ENCODE data around the gene ASMTL. TPM values are rescaled to one million over a fixed set of nuclear protein-coding genes. Genes with fewer than 3 reads are reported as not detected.

ASMTL gene
- total and polyA plus RNA-seq, 2 experiments from 2014 or later = 10.1 to 31.0 TPM

- H3K79me2 ChIP-seq = no peaks in the 10 kb centered on the region
- H3K4me1 ChIP-seq (ENCODE audit: insufficient read depth) = no peaks in the 10 kb centered on the region
- H3K4me3 ChIP-seq = no peak overlapping the region
- no peaks in the 10 kb centered on the region for H3K36me3 ChIP-seq (replicated peaks; ENCODE audit: insufficient read depth, low read depth)
- no peaks in the 10 kb centered on the region for H4K20me1 ChIP-seq (ENCODE audit: insufficient read depth, poor library complexity, severe bottlenecking)
- H3K4me2 ChIP-seq = no peak overlapping the region
- TF ChIP-seq EZH2 (IDR thresholded peaks at IDR 0.05; ENCODE audit: borderline replicate concordance) (no peak), EZH2phosphoT487 (IDR thresholded peaks at IDR 0.05; ENCODE audit: low read depth, severe bottlenecking, unreplicated experiment) (no peak), CTCF (IDR thresholded peaks at IDR 0.05; ENCODE audit: poor library complexity) (no peak)
- no peaks in the 10 kb centered on the region for H3K9me2 ChIP-seq (replicated peaks; ENCODE audit: insufficient read depth)
- H3K9me3 ChIP-seq (ENCODE audit: low read depth) = no peaks in the 10 kb centered on the region
- no peak overlapping the region for H3K27ac ChIP-seq
- H3K27me3 ChIP-seq = no peaks in the 10 kb centered on the region
- no peak overlapping the region for H2AFZ ChIP-seq
- WGBS (ENCODE audit: low lambda C conversion rate, missing lambda C conversion rate) = 84% methylated on average over 5 of the region's 6 CpGs
- no peak for DNase-seq (ENCODE audit: low spot score)
Measured at GRCh38 chrX:1358793-1359476, 93.8 kb downstream of the ASMTL start.

GRCh38 chrX:1357993-1358392 is 94.7 kb downstream of the ASMTL start:
- no peaks in the 10 kb centered on the region for H3K27me3 ChIP-seq
- H2AFZ ChIP-seq = no peak overlapping the region
- no peak for DNase-seq (ENCODE audit: low spot score)
- no peaks in the 10 kb centered on the region for H3K9me2 ChIP-seq (replicated peaks; ENCODE audit: insufficient read depth)
- no peaks in the 10 kb centered on the region for H4K20me1 ChIP-seq (ENCODE audit: insufficient read depth, poor library complexity, severe bottlenecking)
- H3K27ac ChIP-seq = no peak overlapping the region
- no peaks in the 10 kb centered on the region for H3K4me1 ChIP-seq (ENCODE audit: insufficient read depth)
- TF ChIP-seq EZH2phosphoT487 (IDR thresholded peaks at IDR 0.05; ENCODE audit: low read depth, severe bottlenecking, unreplicated experiment) = no peak
- TF ChIP-seq EZH2 (IDR thresholded peaks at IDR 0.05; ENCODE audit: borderline replicate concordance) = no peak
- no peak for TF ChIP-seq CTCF (IDR thresholded peaks at IDR 0.05; ENCODE audit: poor library complexity)
- H3K9me3 ChIP-seq (ENCODE audit: low read depth) = no peaks in the 10 kb centered on the region
- H3K79me2 ChIP-seq = no peaks in the 10 kb centered on the region
- H3K4me2 ChIP-seq = no peak overlapping the region
- 97% methylated on average over 10 of the region's 10 CpGs for WGBS (ENCODE audit: low lambda C conversion rate, missing lambda C conversion rate)
- no peak overlapping the region for H3K4me3 ChIP-seq
- H3K36me3 ChIP-seq (replicated peaks; ENCODE audit: insufficient read depth, low read depth) = no peaks in the 10 kb centered on the region

- TF ChIP-seq EZH2phosphoT487 (IDR thresholded peaks at IDR 0.05; ENCODE audit: low read depth, severe bottlenecking, unreplicated experiment) = no peak
- no peak for TF ChIP-seq EZH2 (IDR thresholded peaks at IDR 0.05; ENCODE audit: borderline replicate concordance)
- TF ChIP-seq CTCF (IDR thresholded peaks at IDR 0.05; ENCODE audit: poor library complexity) = no peak
- Histone ChIP-seq H2AFZ (no peak overlapping the region), H3K4me2 (no peak overlapping the region), H3K27me3 (no peaks in the 10 kb centered on the region), H3K79me2 (no peaks in the 10 kb centered on the region), H3K9me2 (replicated peaks; ENCODE audit: insufficient read depth) (no peaks in the 10 kb centered on the region), H3K27ac (no peak overlapping the region), H3K9me3 (ENCODE audit: low read depth) (no peaks in the 10 kb centered on the region), H4K20me1 (ENCODE audit: insufficient read depth, poor library complexity, severe bottlenecking) (no peaks in the 10 kb centered on the region), H3K4me1 (ENCODE audit: insufficient read depth) (no peaks in the 10 kb centered on the region), H3K36me3 (replicated peaks; ENCODE audit: insufficient read depth, low read depth) (no peaks in the 10 kb centered on the region), H3K4me3 (no peak overlapping the region)
- no peak for DNase-seq (ENCODE audit: low spot score)
- WGBS (ENCODE audit: low lambda C conversion rate, missing lambda C conversion rate) = 39% methylated on average over 4 of the region's 11 CpGs
Measured at GRCh38 chrX:1355131-1356046, 97.3 kb downstream of the ASMTL start.

Data from hepatocyte (in vitro differentiated cells).